AG04449 (cell line): ENCODE results near the gene PLA2G2D.

Source experiments
- CTCF ChIA-PET: fragments of 350-600 bp; formaldehyde crosslinking; extraction: SDS; loops from one replicate; lab custom pipeline; 2021; ENCODE audit warnings: antibody characterized with exemption; lab: Yijun Ruan, JAX
- POLR2A ChIA-PET: fragments of 400-600, 350-600 bp; formaldehyde crosslinking; extraction: SDS; loops from one replicate; lab custom pipeline; 2020; ENCODE audit warnings: antibody characterized with exemption, inconsistent platforms; lab: Yijun Ruan, JAX
- DNase-seq: peaks from one replicate; pipeline ENCODE4 v3.0.0-alpha.2; 2010; ENCODE audit warnings: low read depth, low spot score
- H3K4me3 ChIP-seq: 2 replicates; pipeline ENCODE4 v1.5.1; 2011; ENCODE audit warnings: low read depth, mild to moderate bottlenecking, control low read depth, low read length
- CTCF ChIP-seq: IDR thresholded peaks from one replicate; pipeline ENCODE4 v1.5.1; 2011; ENCODE audit warnings: mild to moderate bottlenecking, moderate library complexity, low read length, control low read depth, inconsistent platforms; ENCODE audit not compliant: insufficient read depth; ENCODE audit errors: missing control alignments

PLA2G2D gene

GRCh38 chr1:20076710-20077461, 42.5 kb downstream of the PLA2G2D start:
- POLR2A ChIA-PET: no interaction called here
- no peak for DNase-seq
- CTCF ChIA-PET: interaction anchor here (0.7 kb wide), 1 partner anchor 14 kb away, joined by 3 read pairs; no protein-coding TSS in a partner anchor
- H3K4me3 ChIP-seq: no peak overlapping the region
- TF ChIP-seq CTCF: no peak

GRCh38 chr1:20076223-20076622, 43.1 kb downstream of the PLA2G2D start:
- H3K4me3 ChIP-seq: no peak overlapping the region
- POLR2A ChIA-PET: no interaction called here
- DNase-seq: no peak
- no peak for TF ChIP-seq CTCF
- CTCF ChIA-PET: interaction anchor here (1.2 kb wide), 2 partner anchors 11 to 137 kb away, joined by 3 to 5 read pairs; no protein-coding TSS in a partner anchor

- CTCF ChIA-PET: interaction anchor here (1.2 kb wide), 2 partner anchors 10 to 138 kb away, joined by 3 to 5 read pairs; no protein-coding TSS in a partner anchor
- no peak for DNase-seq
- no peak for TF ChIP-seq CTCF
- H3K4me3 ChIP-seq: no peak overlapping the region
- POLR2A ChIA-PET: no interaction called here
These were observed 44.0 kb downstream of the PLA2G2D start for GRCh38 chr1:20075345-20075744.

GRCh38 chr1:20074725-20075171, 44.6 kb downstream of the PLA2G2D start:
- CTCF ChIA-PET: interaction anchor here (1.0 to 1.2 kb wide), 4 partner anchors 9 to 409 kb away, joined by 3 to 5 read pairs (median 3); no protein-coding TSS in a partner anchor
- TF ChIP-seq CTCF: no peak
- H3K4me3 ChIP-seq: no peak overlapping the region
- POLR2A ChIA-PET: no interaction called here
- DNase-seq: no peak

GRCh38 chr1:20074055-20074724, 45.1 kb downstream of the PLA2G2D start:
- no peak for DNase-seq
- POLR2A ChIA-PET: no interaction called here
- CTCF ChIA-PET: interaction anchor here (1.0 to 1.1 kb wide), 2 partner anchors 9 to 410 kb away, joined by 3 read pairs; no protein-coding TSS in a partner anchor
- no peak for TF ChIP-seq CTCF
- no peak overlapping the region for H3K4me3 ChIP-seq

- ChIA-PET POLR2A (no interaction called here), CTCF (no interaction called here)
These were observed 46.1 kb downstream of the PLA2G2D start for GRCh38 chr1:20073256-20073655.

More at GRCh38 chr1:20073256-20073655, 46.1 kb downstream of the PLA2G2D start:
- H3K4me3 ChIP-seq: no peak overlapping the region
- DNase-seq: no peak
- TF ChIP-seq CTCF: no peak
